H1 (cell line): ENCODE data around the gene MPPED2. TPM values are rescaled to one million over a fixed set of nuclear protein-coding genes. Genes with fewer than 3 reads are reported as not detected.

ENCODE experiments used
- CTCF ChIA-PET: fragments of 300-600 bp; sonication (Branson Sonifier 250); formaldehyde crosslinking; loops from one replicate; lab custom pipeline; 2021; ENCODE audit not compliant: partially characterized antibody; lab: Charles Lee
- POLR2A ChIA-PET: fragments of 300-600 bp; sonication (Branson Sonifier 250); formaldehyde crosslinking; loops from one replicate; lab custom pipeline; 2021; ENCODE audit warnings: inconsistent platforms; ENCODE audit not compliant: partially characterized antibody; lab: Charles Lee
- DNase-seq, 2 experiments: peaks; one replicate each; pipeline versions ENCODE4 v3.0.0 to v3.0.0-alpha.2; 2010 to 2022; ENCODE audit warnings: low spot score in 2 of 2, low read depth in 1 of 2, mixed read lengths in 1 of 2
- FAIRE-seq: peaks from 2 replicates; lab custom pipeline; 2011; peaks lifted over from hg19 to GRCh38; lab: Jason Lieb, UNC
- H2AFZ ChIP-seq: 2 replicates; pipeline ENCODE4 v1.8.1; 2012; ENCODE audit warnings: low read length, inconsistent platforms
- H2AK5ac ChIP-seq: 2 replicates; pipeline ENCODE4 v1.6.1; 2013; ENCODE audit warnings: low read depth, low read length
- H2BK120ac ChIP-seq: replicated peaks from 2 replicates; pipeline ENCODE3; 2013; ENCODE audit warnings: low read depth, low read length, inconsistent platforms
- H2BK12ac ChIP-seq: 2 replicates; pipeline ENCODE4 v1.6.1; 2013; ENCODE audit warnings: low read depth, low read length
- H2BK15ac ChIP-seq: 2 replicates; pipeline ENCODE4 v1.6.1; 2013; ENCODE audit warnings: low read length
- H2BK20ac ChIP-seq: 2 replicates; pipeline ENCODE4 v1.6.1; 2013; ENCODE audit warnings: low read length
- H2BK5ac ChIP-seq: 2 replicates; pipeline ENCODE4 v1.6.1; 2013; ENCODE audit warnings: low read depth, low read length
- H3K14ac ChIP-seq: 2 replicates; pipeline ENCODE4 v1.6.1; 2013; ENCODE audit warnings: inconsistent platforms; ENCODE audit not compliant: insufficient read length
- H3K18ac ChIP-seq: 2 replicates; pipeline ENCODE4 v1.6.1; 2013; ENCODE audit warnings: low read length; ENCODE audit errors: extremely low read depth
- H3K23ac ChIP-seq: 2 replicates; pipeline ENCODE4 v1.6.1; 2013; ENCODE audit warnings: inconsistent platforms; ENCODE audit not compliant: insufficient read length
- H3K23me2 ChIP-seq: 2 replicates; pipeline ENCODE4 v1.6.1; 2013; ENCODE audit warnings: low read depth, low read length
- H3K27ac ChIP-seq: 2 replicates; pipeline ENCODE4 v1.6.1; 2011; ENCODE audit warnings: low read depth, low read length, inconsistent platforms
- H3K27me3 ChIP-seq, 4 experiments: replicated peaks in 1 of 4; 1 replicate in 1 of 4; 2 replicates in 3 of 4; pipeline versions ENCODE4 v1.6.1 to v1.8.1; 2011 to 2013; ENCODE audit warnings: low read length in 3 of 4, mild to moderate bottlenecking in 3 of 4, inconsistent platforms in 2 of 4, mixed read lengths in 2 of 4, moderate library complexity in 1 of 4; ENCODE audit not compliant: control insufficient read depth in 3 of 4, insufficient read depth in 3 of 4; ENCODE audit errors: extremely low read depth in 1 of 4
- H3K36me3 ChIP-seq, 4 experiments: 2 replicates each; pipeline versions ENCODE4 v1.6.1 to v1.8.1; 2011 to 2013; ENCODE audit warnings: mild to moderate bottlenecking in 4 of 4, low read length in 3 of 4, moderate library complexity in 2 of 4, control low read depth in 1 of 4, inconsistent platforms in 1 of 4; ENCODE audit not compliant: insufficient read depth in 4 of 4, control insufficient read depth in 2 of 4
- H3K4ac ChIP-seq: replicated peaks from 2 replicates; pipeline ENCODE3; 2013; ENCODE audit warnings: low read length, low read depth, mixed read lengths, inconsistent platforms; ENCODE audit not compliant: insufficient read length
- H3K4me1 ChIP-seq, 4 experiments: replicated peaks in 1 of 4; 1 replicate in 1 of 4; 2 replicates in 3 of 4; pipeline versions ENCODE4 v1.6.1 to v1.8.1; 2011 to 2013; ENCODE audit warnings: low read length in 3 of 4, inconsistent platforms in 2 of 4, mixed read lengths in 1 of 4; ENCODE audit not compliant: insufficient read depth in 4 of 4, control insufficient read depth in 3 of 4
- H3K4me2 ChIP-seq, 2 experiments: 2 replicates each; pipeline versions ENCODE4 v1.6.1 to v1.8.1; 2011 to 2013; ENCODE audit warnings: low read depth in 2 of 2, low read length in 2 of 2, control low read depth in 1 of 2, inconsistent platforms in 1 of 2, mild to moderate bottlenecking in 1 of 2; ENCODE audit not compliant: insufficient read depth in 1 of 2
- H3K4me3 ChIP-seq, 4 experiments: fragments of 200-600, 300-600 bp in 1 of 4; sonication (generic), shearing (Covaris generic), sonication (Bioruptor Twin) in 1 of 4; 2 replicates each; pipeline versions ENCODE4 v1.5.1 to v1.8.1; 2011 to 2016; ENCODE audit warnings: low read length in 4 of 4, low read depth in 3 of 4, control low read depth in 2 of 4, inconsistent platforms in 2 of 4, mild to moderate bottlenecking in 2 of 4, mixed read lengths in 1 of 4, moderate library complexity in 1 of 4; ENCODE audit not compliant: insufficient read depth in 2 of 4; ENCODE audit errors: extremely low read depth in 1 of 4
- H3K56ac ChIP-seq: replicated peaks from 2 replicates; pipeline ENCODE3; 2013; ENCODE audit warnings: low read depth, mild to moderate bottlenecking, mixed read lengths, low read length, inconsistent platforms; ENCODE audit not compliant: insufficient read length
- H3K79me1 ChIP-seq: 2 replicates; pipeline ENCODE4 v1.6.1; 2013; ENCODE audit warnings: low read depth, low read length, control low read depth
- H3K79me2 ChIP-seq, 2 experiments: 2 replicates each; pipeline versions ENCODE4 v1.6.1 to v1.8.1; 2012 to 2013; ENCODE audit warnings: low read length in 2 of 2, mild to moderate bottlenecking in 2 of 2, inconsistent platforms in 1 of 2; ENCODE audit not compliant: insufficient read depth in 2 of 2, control insufficient read depth in 1 of 2
- H3K9ac ChIP-seq, 4 experiments: replicated peaks in 1 of 4; 1 replicate in 1 of 4; 2 replicates in 3 of 4; pipeline versions ENCODE4 v1.6.1 to v1.8.1; 2011 to 2013; ENCODE audit warnings: low read depth in 3 of 4, low read length in 3 of 4, control low read depth in 2 of 4, mild to moderate bottlenecking in 2 of 4, moderate library complexity in 2 of 4, inconsistent platforms in 1 of 4; ENCODE audit errors: extremely low read depth in 1 of 4
- H3K9me3 ChIP-seq, 2 experiments: 2 replicates each; pipeline versions ENCODE4 v1.6.1 to v1.8.1; 2012 to 2013; ENCODE audit warnings: mild to moderate bottlenecking in 2 of 2, moderate library complexity in 2 of 2, control low read depth in 1 of 2, inconsistent platforms in 1 of 2, low read depth in 1 of 2, low read length in 1 of 2, mixed read lengths in 1 of 2; ENCODE audit not compliant: insufficient read depth in 2 of 2
- H4K20me1 ChIP-seq, 2 experiments: replicated peaks in 1 of 2; 2 replicates each; pipeline versions ENCODE3 to v1.8.1; 2011 to 2013; ENCODE audit warnings: inconsistent platforms in 2 of 2, low read length in 2 of 2, mild to moderate bottlenecking in 1 of 2; ENCODE audit not compliant: insufficient read depth in 2 of 2, control insufficient read depth in 1 of 2
- H4K5ac ChIP-seq: 2 replicates; pipeline ENCODE4 v1.6.1; 2013; ENCODE audit warnings: low read length, low read depth, mixed read lengths, inconsistent platforms; ENCODE audit not compliant: insufficient read length
- H4K8ac ChIP-seq: 2 replicates; pipeline ENCODE4 v1.8.0; 2013; ENCODE audit warnings: mild to moderate bottlenecking, moderate library complexity, low read length, inconsistent platforms; ENCODE audit not compliant: insufficient read depth; ENCODE audit errors: extremely low read depth
- H4K91ac ChIP-seq: replicated peaks from 2 replicates; pipeline ENCODE3; 2013; ENCODE audit warnings: low read length, mixed read lengths, inconsistent platforms; ENCODE audit not compliant: insufficient read length
- BACH1 ChIP-seq: IDR thresholded peaks from 2 replicates; pipeline ENCODE4 v1.6.1; 2012; ENCODE audit warnings: low read length, improper control_type of control experiment
- CHD2 ChIP-seq: IDR thresholded peaks from 2 replicates; pipeline ENCODE4 v1.6.1; 2012; ENCODE audit warnings: low read length, improper control_type of control experiment
- CTCF ChIP-seq, 3 experiments: IDR thresholded peaks; 1 replicate in 2 of 3; 2 replicates in 1 of 3; pipeline versions ENCODE4 v1.5.1 to v1.6.1; 2011; ENCODE audit warnings: low read length in 3 of 3, mild to moderate bottlenecking in 3 of 3, inconsistent platforms in 2 of 3, low read depth in 1 of 3, moderate library complexity in 1 of 3; ENCODE audit not compliant: insufficient read depth in 1 of 3; ENCODE audit errors: control extremely low read depth in 1 of 3
- EGR1 ChIP-seq: IDR thresholded peaks from 2 replicates; pipeline ENCODE4 v1.6.1; 2011; ENCODE audit warnings: low read depth, low read length, borderline replicate concordance
- GTF2F1 ChIP-seq: IDR thresholded peaks from 2 replicates; pipeline ENCODE4 v1.6.1; 2012; ENCODE audit warnings: low read depth, low read length, improper control_type of control experiment, borderline replicate concordance
- HDAC2 ChIP-seq, 2 experiments: fragments of 300-600 bp in 1 of 2; sonication (generic) in 1 of 2; IDR thresholded peaks; 2 replicates each; pipeline ENCODE4 v1.6.1; 2011 to 2012; ENCODE audit warnings: low read depth in 2 of 2, low read length in 2 of 2, mild to moderate bottlenecking in 2 of 2, moderate library complexity in 2 of 2, borderline replicate concordance in 1 of 2, inconsistent platforms in 1 of 2
- TEAD4 ChIP-seq: IDR thresholded peaks from 2 replicates; pipeline ENCODE4 v1.6.1; 2012; ENCODE audit warnings: low read depth, low read length, inconsistent platforms, mixed read lengths
- WGBS, 2 experiments: shearing (Covaris generic) in 1 of 2; methylation state at CpG; one replicate each; pipeline versions ENCODE4 v1.1.6 to v1.1.7; 2013 to 2015; ENCODE audit warnings: low lambda C conversion rate in 2 of 2, mixed read lengths in 2 of 2, inconsistent platforms in 1 of 2, low coverage in 1 of 2, missing lambda C conversion rate in 1 of 2; ENCODE audit not compliant: insufficient replicate concordance in 2 of 2, insufficient coverage in 1 of 2, insufficient read length in 1 of 2; ENCODE audit errors: extremely low coverage in 1 of 2, missing lambda C conversion rate in 1 of 2; 5-methylcytosine and 5-hydroxymethylcytosine counted together
- polyA plus RNA-seq, 7 experiments: library from polyadenylated mRNA; depleted of rRNA in 3 of 7; stranded (reverse) in 5 of 7; unstranded in 2 of 7; fragments of >200 nt in 5 of 7; fragments of 200-250 nt in 2 of 7; gene quantifications; 1 replicate in 5 of 7; 2 replicates in 1 of 7; 4 replicates in 1 of 7; pipeline versions ENCODE4 v1.2.1 to v1.2.3, GENCODE V29; 2011 to 2013; ENCODE audit warnings: missing spikeins in 2 of 7, mixed read lengths in 2 of 7
- total RNA-seq: library from RNA; stranded (reverse); fragmentation: NEBNext Ultra II Directional; extraction: Animal tissue kit (Norgen Biotek cat#: 25700); gene quantifications from 2 replicates; pipeline ENCODE4 v1.2.1, GENCODE V29; 2021

MPPED2 gene
- total and polyA plus RNA-seq, 2 of the 8 experiments (the other 6 are each of a cell fraction or from before 2014, with no cell fraction given) = 1.3 to 3.5 TPM

GRCh38 chr11:30452842-30453241, 133.3 kb downstream of the MPPED2 start:
- Histone ChIP-seq H3K4ac (no peak overlapping the region), H3K14ac (no peak overlapping the region), H3K4me2 (peak overlapping the region in 1 of 2 experiments; percentile 36; a peak in 1 of 4 replicates), H2BK15ac (no peak overlapping the region), H3K23me2 (no peaks in the 10 kb centered on the region), H3K9ac (no peak overlapping the region), H2BK20ac (no peak overlapping the region), H4K91ac (no peak overlapping the region), H2AFZ (no peak overlapping the region), H3K27me3 (peaks cover under 1 to 9% (median 4%) of the 10 kb centered on the region in 4 experiments; a peak in 5 of 7 replicates), H4K5ac (no peak overlapping the region), H3K79me1 (no peaks in the 10 kb centered on the region), H3K79me2 (no peaks in the 10 kb centered on the region), H4K8ac (no peak overlapping the region), H2BK5ac (no peak overlapping the region), H2AK5ac (no peak overlapping the region), H4K20me1 (peaks cover 0 to 1% of the 10 kb centered on the region in 2 experiments), H3K9me3 (no peaks in the 10 kb centered on the region), H3K36me3 (no peaks in the 10 kb centered on the region), H2BK120ac (no peak overlapping the region), H3K18ac (0 out of 2 replicates have a peak overlapping the region, but pooled peaks have one; percentile 11), H3K23ac (no peak overlapping the region), H3K27ac (no peak overlapping the region), H3K4me3 (no peak overlapping the region), H3K56ac (no peak overlapping the region), H3K4me1 (peaks cover 8 to 30% (median 27%) of the 10 kb centered on the region in 4 experiments), H2BK12ac (peak overlapping the region; percentile 29; the same call in 1 of the 2 replicates)
- DNase-seq (no peak), FAIRE-seq (no peak)
- POLR2A ChIA-PET = interaction anchor here (1.0 kb wide), 1 partner anchor 134 kb away, joined by 3 read pairs; the partner anchor contains the start of gene MPPED2
- TF ChIP-seq BACH1 = no peak
- no peak for TF ChIP-seq TEAD4
- TF ChIP-seq HDAC2 (IDR thresholded peaks at IDR 0.05; ENCODE audit: borderline replicate concordance in 1 of 2, low read depth in 2 of 2, low read length in 2 of 2) = no peak
- no peak for TF ChIP-seq EGR1
- no peak for TF ChIP-seq CHD2
- TF ChIP-seq GTF2F1 = no peak
- no peak for TF ChIP-seq CTCF (IDR thresholded peaks at IDR 0.05; ENCODE audit: control extremely low read depth in 1 of 3, insufficient read depth in 1 of 3, low read depth in 1 of 3, low read length in 3 of 3)
- 94% methylated on average over 1 of the region's 1 CpG; no CpG with 5 or more reads in 1 of the 2 experiments for WGBS, 2 experiments
- CTCF ChIA-PET = interaction anchor here (1.2 to 1.7 kb wide), 2 partner anchors 16 to 107 kb away, joined by 3 to 6 read pairs; no protein-coding TSS in a partner anchor
